Stimulated activated CD8-positive, alpha-beta memory T cell treated with anti-CD3 and anti-CD28 coated beads, Interleukin-2, amount 100 ng/mL, for 1 hour (primary cell): ENCODE data around the gene ADAM17.
"Not testable (repeated sequence)": the region's sequence is repeated elsewhere in the genome, so short reads cannot be mapped to it uniquely, and the experiment has no call there.

Source experiments
- DNase-seq, 2 donors: peaks; one replicate each; pipeline ENCODE4 v3.0.0-alpha.2; 2020; ENCODE audit warnings: low read depth in 2 of 2

Gene ADAM17

GRCh38 chr2:9565436-9566153 is 10.0 kb upstream of the ADAM17 start:
- DNase-seq, result no peak

GRCh38 chr2:9560628-9561027 is 5.0 kb upstream of the ADAM17 start:
- no peak for DNase-seq

- no peak for DNase-seq
These were observed 3.3 kb upstream of the ADAM17 start for GRCh38 chr2:9558948-9559381.

- no peak for DNase-seq
These were observed 602 bp upstream of the ADAM17 start for GRCh38 chr2:9556121-9556743.

- no peak for DNase-seq
These were observed 721 bp downstream of the ADAM17 start for GRCh38 chr2:9554921-9555296.

- DNase-seq, result no peak
These were observed 3.1 kb downstream of the ADAM17 start for GRCh38 chr2:9552219-9553178.

GRCh38 chr2:9550859-9551391 is 4.7 kb downstream of the ADAM17 start:
- not testable (repeated sequence) for DNase-seq

- DNase-seq, result no peak
These were observed 6.2 kb downstream of the ADAM17 start for GRCh38 chr2:9549420-9549819.

GRCh38 chr2:9548506-9548905 is 7.1 kb downstream of the ADAM17 start:
- DNase-seq, result no peak

- DNase-seq, result no peak
These were observed 8.2 kb downstream of the ADAM17 start for GRCh38 chr2:9547262-9547991.

GRCh38 chr2:9545502-9545901 is 10.1 kb downstream of the ADAM17 start:
- no peak for DNase-seq

GRCh38 chr2:9543557-9543956 is 12.1 kb downstream of the ADAM17 start:
- no peak for DNase-seq

- no peak for DNase-seq
These were observed 16.1 kb downstream of the ADAM17 start for GRCh38 chr2:9539531-9539930.

- DNase-seq, result no peak
These were observed 17.6 kb downstream of the ADAM17 start for GRCh38 chr2:9538000-9538507.

- no peak for DNase-seq
These were observed 19.1 kb downstream of the ADAM17 start for GRCh38 chr2:9536504-9536903.

GRCh38 chr2:9535177-9535576 is 20.5 kb downstream of the ADAM17 start:
- no peak for DNase-seq

GRCh38 chr2:9533663-9534062 is 22.0 kb downstream of the ADAM17 start:
- DNase-seq, result no peak

- no peak for DNase-seq
These were observed 23.2 kb downstream of the ADAM17 start for GRCh38 chr2:9532421-9532820.

- no peak for DNase-seq
These were observed 27.4 kb downstream of the ADAM17 start for GRCh38 chr2:9527995-9528787.

- no peak for DNase-seq
These were observed 30.4 kb downstream of the ADAM17 start for GRCh38 chr2:9525266-9525665.
